HepG2 (cell line): ENCODE data around the gene FAM162A. TPM values are rescaled to one million over a fixed set of nuclear protein-coding genes. Genes with fewer than 3 reads are reported as not detected.

ENCODE experiments used
- CENPX ChIP-seq: sonication (generic); formaldehyde crosslinking; IDR thresholded peaks from 2 replicates; pipeline ENCODE4 v1.9.0; 2021; ENCODE audit warnings: mild to moderate bottlenecking, missing genetic modification reagents, moderate library complexity
- EHMT2 ChIP-seq: fragments of 200-600 bp; sonication (generic); IDR thresholded peaks from 2 replicates; pipeline ENCODE4 v1.7.0; 2017; ENCODE audit warnings: antibody characterized with exemption, low read depth, low read length, borderline replicate concordance
- HOXA3 ChIP-seq: sonication (generic); formaldehyde crosslinking; IDR thresholded peaks from 2 replicates; pipeline ENCODE4 v1.5.0; 2020; ENCODE audit warnings: missing genetic modification reagents
- MAF1 ChIP-seq: sonication (generic); formaldehyde crosslinking; IDR thresholded peaks from 2 replicates; pipeline ENCODE4 v1.5.0; 2020; ENCODE audit warnings: missing genetic modification reagents, borderline replicate concordance
- MIXL1 ChIP-seq: IDR thresholded peaks from 2 replicates; pipeline ENCODE4 v1.6.1; 2016
- MZF1 ChIP-seq: sonication (generic); formaldehyde crosslinking; IDR thresholded peaks from 2 replicates; pipeline ENCODE4 v1.8.1; 2023; ENCODE audit warnings: mild to moderate bottlenecking, missing genetic modification reagents, borderline replicate concordance
- NFYB ChIP-seq: sonication (generic); formaldehyde crosslinking; IDR thresholded peaks from 2 replicates; pipeline ENCODE4 v1.4.0; 2020; ENCODE audit warnings: missing genetic modification reagents
- PLRG1 ChIP-seq: fragments of 450-650 bp; conservative IDR thresholded peaks from 2 replicates; pipeline ENCODE4 v1.6.1; 2016
- RBM22 ChIP-seq: fragments of 200-400 bp; formaldehyde crosslinking; optimal IDR thresholded peaks from 2 replicates; pipeline ENCODE3; 2017; ENCODE audit warnings: mild to moderate bottlenecking, low read length, moderate library complexity
- RERE ChIP-seq: IDR thresholded peaks from 2 replicates; pipeline ENCODE4 v1.6.1; 2016; ENCODE audit warnings: low read depth, missing genetic modification reagents, missing compliant biosample characterization
- TBX3 ChIP-seq: fragments of 450-650 bp; IDR thresholded peaks from 2 replicates; pipeline ENCODE4 v1.6.1; 2017; ENCODE audit warnings: antibody characterized with exemption, mild to moderate bottlenecking, inconsistent platforms, borderline replicate concordance
- ZFP62 ChIP-seq: sonication (generic); formaldehyde crosslinking; IDR thresholded peaks from 2 replicates; pipeline ENCODE4 v1.4.0; 2020; ENCODE audit warnings: missing genetic modification reagents
- ZNF317 ChIP-seq: sonication (generic); formaldehyde crosslinking; IDR thresholded peaks from 2 replicates; pipeline ENCODE4 v1.5.0; 2020; ENCODE audit warnings: mild to moderate bottlenecking, missing genetic modification reagents
- ZNF337 ChIP-seq: sonication (generic); formaldehyde crosslinking; IDR thresholded peaks from 2 replicates; pipeline ENCODE4 v1.5.1; 2020; ENCODE audit warnings: missing genetic modification reagents, low read depth, mild to moderate bottlenecking, borderline replicate concordance
- ZNF503 ChIP-seq: sonication (generic); formaldehyde crosslinking; IDR thresholded peaks from 2 replicates; pipeline ENCODE4 v1.4.0; 2020; ENCODE audit warnings: missing genetic modification reagents
- ZNF644 ChIP-seq: IDR thresholded peaks from 2 replicates; pipeline ENCODE4 v1.6.1; 2016; ENCODE audit warnings: low read depth
- ZNF775 ChIP-seq: sonication (generic); formaldehyde crosslinking; IDR thresholded peaks from 2 replicates; pipeline ENCODE4 v1.4.0; 2020; ENCODE audit warnings: missing genetic modification reagents, mild to moderate bottlenecking, moderate library complexity, borderline replicate concordance
- polyA plus RNA-seq, 8 experiments: library from polyadenylated mRNA; depleted of rRNA in 3 of 8; stranded (reverse) in 7 of 8; unstranded in 1 of 8; fragments of >200 nt; fragmentation: Illumina TruSeq in 4 of 8; extraction: Trizol in 4 of 8; gene quantifications; 2 replicates each; pipeline versions ENCODE4 v1.2.1 to v1.2.3, GENCODE V29; 2011 to 2016; ENCODE audit warnings: low read depth in 4 of 8, missing spikeins in 1 of 8, mixed read lengths in 1 of 8; ENCODE audit not compliant: insufficient read depth in 1 of 8
- total RNA-seq, 5 experiments: library from RNA; depleted of rRNA; stranded (reverse); fragments of >200 nt; fragmentation: Illumina TruSeq; extraction: Trizol; gene quantifications; 2 replicates each; pipeline ENCODE4 v1.2.3, GENCODE V29; 2016; ENCODE audit warnings: low read depth in 1 of 5
- TF ChIP-seq, protein P1 (sequence below): sonication (generic); formaldehyde crosslinking; IDR thresholded peaks from 2 replicates; pipeline ENCODE4 v1.5.0; 2020; ENCODE audit warnings: missing genetic modification reagents
- TF ChIP-seq, protein P2 (sequence below): sonication (generic); formaldehyde crosslinking; IDR thresholded peaks from 2 replicates; pipeline ENCODE4 v1.9.0; 2021; ENCODE audit warnings: missing genetic modification reagents, mild to moderate bottlenecking, borderline replicate concordance

The FAM162A gene
- total and polyA plus RNA-seq, 2 of the 13 experiments (the other 11 are each of a cell fraction or from before 2014, with no cell fraction given): 115 to 155 TPM

GRCh38 chr3:122415762-122416654 is 32.0 kb downstream of the FAM162A start, which contains the start of gene WDR5B (continued):
- TF ChIP-seq, protein P1, sequence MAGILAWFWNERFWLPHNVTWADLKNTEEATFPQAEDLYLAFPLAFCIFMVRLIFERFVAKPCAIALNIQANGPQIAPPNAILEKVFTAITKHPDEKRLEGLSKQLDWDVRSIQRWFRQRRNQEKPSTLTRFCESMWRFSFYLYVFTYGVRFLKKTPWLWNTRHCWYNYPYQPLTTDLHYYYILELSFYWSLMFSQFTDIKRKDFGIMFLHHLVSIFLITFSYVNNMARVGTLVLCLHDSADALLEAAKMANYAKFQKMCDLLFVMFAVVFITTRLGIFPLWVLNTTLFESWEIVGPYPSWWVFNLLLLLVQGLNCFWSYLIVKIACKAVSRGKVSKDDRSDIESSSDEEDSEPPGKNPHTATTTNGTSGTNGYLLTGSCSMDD: no peak
- peak; percentile 67; the same call in 1 of the 2 replicates for TF ChIP-seq HOXA3
- 0 out of 2 replicates have a peak, but pooled peaks have one; percentile 19 for TF ChIP-seq MIXL1 (CRISPR knock-in tag)
- TF ChIP-seq, protein P2, sequence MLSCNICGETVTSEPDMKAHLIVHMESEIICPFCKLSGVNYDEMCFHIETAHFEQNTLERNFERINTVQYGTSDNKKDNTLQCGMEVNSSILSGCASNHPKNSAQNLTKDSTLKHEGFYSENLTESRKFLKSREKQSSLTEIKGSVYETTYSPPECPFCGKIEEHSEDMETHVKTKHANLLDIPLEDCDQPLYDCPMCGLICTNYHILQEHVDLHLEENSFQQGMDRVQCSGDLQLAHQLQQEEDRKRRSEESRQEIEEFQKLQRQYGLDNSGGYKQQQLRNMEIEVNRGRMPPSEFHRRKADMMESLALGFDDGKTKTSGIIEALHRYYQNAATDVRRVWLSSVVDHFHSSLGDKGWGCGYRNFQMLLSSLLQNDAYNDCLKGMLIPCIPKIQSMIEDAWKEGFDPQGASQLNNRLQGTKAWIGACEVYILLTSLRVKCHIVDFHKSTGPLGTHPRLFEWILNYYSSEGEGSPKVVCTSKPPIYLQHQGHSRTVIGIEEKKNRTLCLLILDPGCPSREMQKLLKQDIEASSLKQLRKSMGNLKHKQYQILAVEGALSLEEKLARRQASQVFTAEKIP (CRISPR knock-in tag): no peak
- no peak for TF ChIP-seq PLRG1
- TF ChIP-seq ZNF317 (CRISPR knock-in tag): peak; percentile 90
- 0 out of 2 replicates have a peak, but pooled peaks have one; percentile 71 for TF ChIP-seq ZNF337 (CRISPR knock-in tag)
- no peak for TF ChIP-seq ZNF775 (CRISPR knock-in tag)
- TF ChIP-seq TBX3: no peak
- TF ChIP-seq MAF1 (CRISPR knock-in tag): 0 out of 2 replicates have a peak, but pooled peaks have one; percentile 12
- peak; percentile 70 for TF ChIP-seq ZNF503 (CRISPR knock-in tag)
- TF ChIP-seq RBM22: peak; percentile 59
- TF ChIP-seq MZF1 (CRISPR knock-in tag): no peak
- 0 out of 2 replicates have a peak, but pooled peaks have one; percentile 16 for TF ChIP-seq ZFP62 (CRISPR knock-in tag)
- 0 out of 2 replicates have a peak, but pooled peaks have one; percentile 8 for TF ChIP-seq RERE (CRISPR knock-in tag)
- no peak for TF ChIP-seq ZNF644 (CRISPR knock-in tag)
- peak; percentile 79 for TF ChIP-seq NFYB (CRISPR knock-in tag)
- TF ChIP-seq CENPX (CRISPR knock-in tag): no peak
- TF ChIP-seq EHMT2: no peak
